ENCODE data around the gene SEMA6D.

SEMA6D gene, protein sequence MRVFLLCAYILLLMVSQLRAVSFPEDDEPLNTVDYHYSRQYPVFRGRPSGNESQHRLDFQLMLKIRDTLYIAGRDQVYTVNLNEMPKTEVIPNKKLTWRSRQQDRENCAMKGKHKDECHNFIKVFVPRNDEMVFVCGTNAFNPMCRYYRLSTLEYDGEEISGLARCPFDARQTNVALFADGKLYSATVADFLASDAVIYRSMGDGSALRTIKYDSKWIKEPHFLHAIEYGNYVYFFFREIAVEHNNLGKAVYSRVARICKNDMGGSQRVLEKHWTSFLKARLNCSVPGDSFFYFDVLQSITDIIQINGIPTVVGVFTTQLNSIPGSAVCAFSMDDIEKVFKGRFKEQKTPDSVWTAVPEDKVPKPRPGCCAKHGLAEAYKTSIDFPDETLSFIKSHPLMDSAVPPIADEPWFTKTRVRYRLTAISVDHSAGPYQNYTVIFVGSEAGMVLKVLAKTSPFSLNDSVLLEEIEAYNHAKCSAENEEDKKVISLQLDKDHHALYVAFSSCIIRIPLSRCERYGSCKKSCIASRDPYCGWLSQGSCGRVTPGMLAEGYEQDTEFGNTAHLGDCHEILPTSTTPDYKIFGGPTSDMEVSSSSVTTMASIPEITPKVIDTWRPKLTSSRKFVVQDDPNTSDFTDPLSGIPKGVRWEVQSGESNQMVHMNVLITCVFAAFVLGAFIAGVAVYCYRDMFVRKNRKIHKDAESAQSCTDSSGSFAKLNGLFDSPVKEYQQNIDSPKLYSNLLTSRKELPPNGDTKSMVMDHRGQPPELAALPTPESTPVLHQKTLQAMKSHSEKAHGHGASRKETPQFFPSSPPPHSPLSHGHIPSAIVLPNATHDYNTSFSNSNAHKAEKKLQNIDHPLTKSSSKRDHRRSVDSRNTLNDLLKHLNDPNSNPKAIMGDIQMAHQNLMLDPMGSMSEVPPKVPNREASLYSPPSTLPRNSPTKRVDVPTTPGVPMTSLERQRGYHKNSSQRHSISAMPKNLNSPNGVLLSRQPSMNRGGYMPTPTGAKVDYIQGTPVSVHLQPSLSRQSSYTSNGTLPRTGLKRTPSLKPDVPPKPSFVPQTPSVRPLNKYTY

DNA sequence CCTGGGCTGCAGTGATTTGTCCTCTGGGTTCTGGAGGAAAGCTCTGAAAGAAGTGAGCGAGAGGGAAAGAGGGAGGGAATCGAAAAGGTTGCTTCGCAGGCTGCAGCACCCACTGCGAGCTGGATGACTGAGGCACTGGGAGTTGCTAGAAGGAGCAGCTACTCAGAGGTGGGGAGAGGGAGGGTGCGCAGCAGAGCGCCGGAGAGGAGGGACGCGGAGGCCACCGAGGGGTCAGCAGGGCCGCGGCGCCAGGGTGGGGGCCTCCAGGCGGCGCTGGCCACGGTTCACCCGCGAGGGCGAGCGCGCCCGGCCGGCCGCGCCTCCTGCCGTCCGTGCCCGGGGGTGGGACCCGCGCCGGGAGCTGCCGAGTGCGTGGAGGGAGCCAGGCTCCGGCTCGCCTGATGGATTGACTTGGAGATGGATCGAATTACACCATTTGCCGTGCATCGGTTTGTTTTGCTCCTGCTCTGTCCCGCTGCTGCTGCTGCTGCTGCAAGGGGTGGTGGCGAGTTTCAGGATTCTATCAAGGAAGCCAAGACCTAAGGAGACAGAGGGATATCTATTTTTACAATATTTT is at the start of gene SEMA6D:
Gene SEMA6D (plus strand): TSS at position 470 of the 577 bp plus-strand sequence. CDS start 42,294 bp downstream, outside the sequence.
- DNase-seq (ENCODE audit: low read depth, low spot score) = peak; percentile 80

DNA sequence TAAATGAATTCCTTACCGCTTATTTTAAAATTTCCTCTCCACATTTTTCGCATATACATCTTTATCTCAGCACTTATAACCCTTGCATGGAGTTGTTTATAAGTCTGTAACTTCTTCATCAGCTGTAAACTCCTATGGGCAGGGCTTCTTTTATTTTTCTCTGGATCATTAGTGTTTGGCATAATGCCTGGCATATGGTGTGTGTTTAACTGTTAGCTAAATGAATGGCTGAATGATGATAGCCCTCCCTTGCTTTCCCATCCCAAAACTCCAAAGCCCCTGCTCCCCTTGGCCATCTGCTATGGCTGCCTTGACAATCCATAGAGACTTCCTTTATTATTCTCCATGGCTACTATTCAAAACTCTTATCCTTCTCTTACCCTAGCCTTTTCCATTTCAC is 48.1 kb upstream of the SEMA6D start:
- no peak for DNase-seq (ENCODE audit: low read depth, low spot score)

DNA sequence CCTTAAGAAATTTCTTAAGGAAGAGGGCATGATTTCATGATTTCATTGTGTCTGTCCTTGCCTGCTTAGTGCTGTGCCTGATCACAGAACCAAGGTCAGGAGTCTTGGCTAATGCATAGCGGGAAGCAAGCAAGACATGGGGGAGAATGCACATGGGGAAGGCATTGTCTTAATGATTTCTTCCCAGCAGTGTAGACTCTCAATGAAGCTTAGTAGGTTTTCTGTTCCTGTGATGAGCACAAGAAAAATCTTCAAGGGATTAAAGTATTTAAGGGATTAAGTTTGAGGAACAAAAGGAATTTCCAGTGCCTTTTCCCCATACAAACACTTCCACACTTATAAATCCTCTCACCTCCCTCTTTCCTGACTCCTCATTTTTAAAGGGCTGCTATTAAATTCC is 46.9 kb upstream of the SEMA6D start:
- DNase-seq (ENCODE audit: low read depth, low spot score) = no peak

DNA sequence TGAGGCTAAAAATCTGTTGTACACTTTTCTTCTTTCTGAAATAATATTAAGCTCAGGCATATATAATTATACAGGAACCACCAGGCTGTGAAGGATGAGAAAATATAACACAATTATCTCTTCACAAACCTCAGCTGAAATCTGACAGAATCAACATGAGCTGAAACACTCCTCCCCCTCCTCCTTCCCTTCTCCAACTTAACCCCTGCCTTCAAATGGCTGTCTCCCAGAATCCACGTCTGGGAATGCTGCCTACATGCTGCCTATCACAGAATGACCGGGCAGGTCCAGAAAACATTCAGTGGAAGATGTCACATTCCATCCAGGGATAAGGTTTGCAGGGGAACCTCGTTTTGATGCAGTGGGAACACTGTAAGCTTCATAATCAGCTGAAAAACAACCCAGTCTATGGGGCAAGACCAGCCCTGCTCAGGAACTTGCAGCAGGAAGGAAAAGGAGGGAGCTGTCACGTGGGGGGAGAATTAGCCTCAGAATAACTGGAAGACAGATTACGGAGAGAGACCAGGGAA is 44.0 kb upstream of the SEMA6D start:
- no peak for DNase-seq (ENCODE audit: low read depth, low spot score)

DNA sequence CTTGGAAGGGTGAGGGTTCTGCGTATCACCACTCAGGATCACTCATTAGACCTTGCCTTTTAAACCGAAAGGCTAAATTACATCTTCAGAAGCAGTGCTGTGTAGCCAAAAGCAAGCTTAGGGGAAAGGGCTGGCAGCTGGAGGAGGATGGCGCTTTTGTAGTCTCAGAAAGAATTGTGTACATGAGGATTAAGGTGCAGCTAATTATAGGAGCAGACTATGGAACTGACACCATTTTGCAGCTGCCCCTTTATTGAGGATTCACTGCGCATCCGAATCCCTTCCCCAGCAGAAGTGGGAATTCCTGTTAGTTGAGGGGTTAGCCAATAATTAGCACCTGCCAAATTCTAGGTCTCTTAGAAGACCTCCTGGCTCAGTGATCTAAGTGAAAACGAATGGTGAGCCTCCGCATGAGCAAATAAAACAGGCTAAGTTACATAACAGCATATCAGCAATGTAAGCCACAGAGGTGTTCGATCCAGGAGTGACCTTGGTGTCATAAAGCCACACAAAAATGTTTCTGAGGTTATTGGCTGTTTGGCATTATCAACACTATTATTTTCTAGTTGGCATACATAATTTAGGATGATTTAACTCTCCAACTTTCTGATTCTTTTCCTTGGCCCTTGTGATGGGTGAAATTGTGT is 42.6 kb upstream of the SEMA6D start:
- DNase-seq (ENCODE audit: low read depth, low spot score) = no peak

DNA sequence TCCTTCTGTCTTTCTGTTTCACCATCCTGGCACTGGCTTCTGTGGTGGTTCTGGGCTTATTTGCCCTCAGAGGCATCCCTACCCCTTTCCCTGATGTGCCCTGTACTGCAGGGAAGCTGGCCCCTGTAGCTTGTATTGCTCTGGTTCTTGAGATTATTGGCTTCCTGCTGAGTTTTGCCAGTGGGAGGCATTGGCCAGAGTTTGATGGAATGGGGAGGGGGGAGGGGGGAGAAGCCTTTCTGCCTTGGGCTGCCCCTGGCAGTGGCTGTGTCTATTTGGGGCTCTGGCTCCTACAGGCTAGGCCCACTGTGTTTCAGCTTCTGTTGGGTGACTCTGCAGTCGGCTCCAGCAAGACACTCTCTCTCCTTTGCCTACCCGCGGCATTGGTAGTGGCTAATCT is 41.6 kb upstream of the SEMA6D start:
- no peak for DNase-seq (ENCODE audit: low read depth, low spot score)

DNA sequence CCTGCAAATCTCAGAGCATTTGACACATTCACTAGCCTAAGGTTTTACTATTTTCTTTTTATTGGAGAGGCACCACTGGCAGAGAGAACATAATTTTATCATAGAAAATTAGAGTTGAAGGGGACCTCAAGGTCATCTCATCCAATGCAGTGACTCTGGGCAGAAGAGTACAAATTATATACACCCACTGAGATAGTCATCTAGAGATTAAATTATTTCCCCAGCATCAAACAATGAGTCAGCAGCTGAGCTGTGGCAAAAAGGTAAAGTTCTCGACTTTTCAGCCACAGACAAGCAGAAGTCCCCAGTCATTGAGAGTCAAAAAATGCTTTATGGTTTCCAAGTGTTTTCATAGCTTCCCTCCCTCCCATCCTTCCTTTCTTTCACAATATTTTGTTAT is 39.3 kb upstream of the SEMA6D start:
- no peak for DNase-seq (ENCODE audit: low read depth, low spot score)

DNA sequence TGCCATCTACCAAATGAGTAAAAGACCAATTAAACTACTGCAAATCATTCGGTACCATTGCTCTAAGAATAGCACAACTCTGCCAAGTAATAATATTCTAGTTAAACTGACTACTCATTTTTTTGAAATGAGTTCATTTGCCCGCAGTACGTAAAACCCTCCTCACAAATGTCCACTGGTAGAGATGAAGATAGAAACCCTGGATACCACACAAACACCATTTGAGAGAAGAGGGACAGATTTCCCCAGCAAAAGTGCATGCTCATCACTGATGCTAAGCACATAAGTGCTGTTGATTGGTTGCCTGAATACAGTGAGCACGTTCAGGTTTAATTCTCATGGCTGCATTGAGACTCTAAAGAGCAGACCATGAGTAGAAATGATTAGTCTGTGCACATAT is 34.6 kb upstream of the SEMA6D start:
- no peak for DNase-seq (ENCODE audit: low read depth, low spot score)

DNA sequence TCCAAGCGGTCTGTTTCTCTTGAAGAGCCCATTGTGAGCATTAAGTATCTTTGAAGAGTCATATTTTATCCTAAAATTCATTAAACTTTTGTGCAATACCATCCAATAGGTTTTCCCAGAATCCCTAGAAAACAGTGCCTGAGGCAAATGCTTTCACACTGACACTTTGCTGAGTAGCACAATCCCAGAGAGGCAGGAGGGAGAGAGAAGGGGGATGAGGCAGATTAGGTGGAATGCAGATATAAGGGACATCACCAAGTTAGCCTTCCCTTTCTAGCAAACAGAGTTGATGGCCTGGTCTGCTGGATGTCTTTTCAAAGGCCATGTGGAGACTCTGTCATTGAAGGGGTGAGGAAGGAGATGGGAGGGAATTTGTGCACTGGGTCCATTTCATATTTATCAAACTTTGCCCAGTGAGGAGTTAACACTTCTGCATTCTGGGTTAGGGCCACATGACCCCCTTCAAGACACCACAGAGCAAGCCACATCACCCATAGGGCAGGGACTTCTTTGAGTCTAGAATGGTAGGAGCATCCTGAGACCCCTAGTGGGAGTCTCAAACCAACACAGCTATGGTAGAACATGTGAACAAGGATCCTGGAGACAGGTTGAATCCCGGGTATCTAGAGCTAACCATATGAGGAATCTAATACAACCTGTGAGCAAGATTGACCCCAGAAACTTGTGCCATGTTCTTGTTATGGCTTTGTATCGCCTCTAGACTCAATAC is 32.0 kb upstream of the SEMA6D start:
- DNase-seq (ENCODE audit: low read depth, low spot score) = no peak

DNA sequence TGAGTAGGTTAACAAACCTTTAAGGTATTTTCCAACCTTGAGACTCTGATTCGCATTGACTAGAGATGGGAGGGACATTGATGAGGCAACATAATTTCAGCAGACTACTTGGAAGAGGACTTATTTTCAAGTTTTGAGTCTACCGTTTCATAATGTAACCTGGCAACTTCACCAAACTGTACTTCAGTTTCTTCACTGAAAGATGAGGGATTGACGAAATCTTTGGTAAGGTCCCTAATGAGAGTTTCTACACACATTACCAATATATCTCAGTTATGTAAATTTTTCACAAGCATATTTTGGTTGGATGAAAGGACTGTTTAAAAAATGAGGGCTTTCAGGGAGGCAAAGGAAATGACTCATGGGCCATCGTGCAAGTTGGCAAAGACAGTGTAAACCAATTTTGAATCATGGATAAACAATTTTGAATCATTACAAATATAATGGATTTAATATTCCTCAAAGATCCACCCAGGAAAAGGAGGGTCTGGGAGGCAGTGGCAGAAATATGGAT is 28.7 kb upstream of the SEMA6D start:
- no peak for DNase-seq (ENCODE audit: low read depth, low spot score)

DNA sequence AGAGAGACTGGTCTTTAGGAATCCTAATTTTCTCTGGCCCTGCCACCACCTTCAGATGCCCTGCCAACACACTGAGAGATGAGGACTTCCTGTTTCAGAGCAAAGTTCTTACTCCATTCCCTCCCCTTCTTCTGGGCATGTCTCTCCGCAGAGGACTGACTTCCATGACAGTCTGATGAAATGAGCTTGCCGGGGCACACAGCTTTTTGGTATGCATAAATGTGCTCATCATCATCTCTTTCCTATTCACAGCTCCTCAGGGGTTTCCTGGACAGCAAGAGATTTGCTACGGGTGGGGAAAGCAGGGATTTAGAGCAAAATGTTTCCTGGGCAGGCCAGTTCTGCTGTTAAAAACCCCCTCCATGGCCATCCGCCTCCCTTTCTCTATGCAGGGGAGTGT is 27.6 kb upstream of the SEMA6D start:
- DNase-seq (ENCODE audit: low read depth, low spot score) = no peak

DNA sequence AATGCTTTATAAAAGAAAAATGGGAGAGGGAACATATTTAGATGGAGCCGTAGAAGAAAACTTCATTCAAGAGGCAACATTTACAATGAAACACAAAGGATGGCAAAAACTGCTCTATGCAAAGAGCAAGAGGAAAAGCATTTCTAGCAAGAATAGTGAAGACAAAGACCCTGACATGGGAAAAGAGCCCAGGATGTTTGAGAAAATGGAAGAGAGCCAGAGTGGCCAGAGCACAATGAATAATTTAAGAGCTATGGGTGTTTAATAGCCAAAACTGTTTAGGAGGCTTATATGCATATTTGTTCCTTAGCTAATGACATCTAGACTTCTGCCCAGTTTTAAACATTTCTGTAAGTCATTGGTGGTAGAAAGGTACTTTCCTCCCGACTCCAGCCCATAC is 25.4 kb upstream of the SEMA6D start:
- no peak for DNase-seq (ENCODE audit: low read depth, low spot score)

DNA sequence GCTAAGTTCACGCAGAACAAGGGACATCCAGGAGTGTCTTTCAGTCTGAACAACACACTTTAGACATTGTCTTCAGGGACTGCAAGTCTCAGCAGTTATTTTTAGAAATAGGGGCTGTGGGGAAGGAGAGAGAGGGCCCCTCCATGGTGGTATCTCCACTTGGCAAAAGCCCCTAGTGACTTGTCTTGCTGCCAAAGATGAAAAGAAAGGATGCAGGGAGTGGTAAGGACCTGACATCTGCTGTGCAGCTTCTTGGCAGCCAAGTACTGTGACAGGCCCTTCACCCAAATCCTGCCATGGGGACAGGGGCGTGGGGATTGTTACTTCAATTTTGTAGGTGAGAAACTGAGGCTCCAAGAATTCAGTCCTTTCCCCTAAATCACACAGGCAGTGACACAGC is 21.0 kb upstream of the SEMA6D start:
- DNase-seq (ENCODE audit: low read depth, low spot score) = no peak

DNA sequence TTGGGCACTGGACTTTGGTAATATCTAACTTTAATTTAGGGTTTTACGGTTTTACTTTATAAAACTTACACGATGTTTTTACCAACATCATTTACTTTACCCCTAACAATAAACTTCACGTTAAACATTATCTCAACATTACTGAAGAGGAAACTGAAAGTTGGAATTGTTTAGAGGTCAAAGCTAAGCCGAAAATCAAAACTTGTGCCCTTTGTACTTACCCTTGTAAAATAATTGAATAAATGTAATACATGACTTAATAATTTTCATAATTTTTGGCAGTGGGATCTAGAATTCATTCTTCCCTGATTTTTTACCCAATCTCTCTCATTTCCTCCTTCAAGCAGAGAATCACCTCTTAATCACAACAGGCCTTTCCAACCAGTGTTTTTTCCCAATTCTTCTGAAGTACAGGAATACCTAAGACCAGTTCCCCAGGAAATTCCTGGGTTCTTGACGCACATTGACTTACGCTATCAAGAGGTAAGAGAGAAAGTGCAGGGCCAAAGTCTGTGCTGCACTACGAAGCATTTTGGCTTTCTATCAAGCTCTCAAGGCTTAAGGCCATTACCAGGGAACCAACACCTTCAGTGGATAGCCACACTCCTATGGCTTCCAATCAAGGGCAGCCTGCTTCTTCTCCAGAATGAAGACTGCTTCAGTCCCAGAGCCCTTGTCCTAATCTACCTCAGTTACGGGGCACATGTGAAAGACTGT is 11.9 kb upstream of the SEMA6D start:
- no peak for DNase-seq (ENCODE audit: low read depth, low spot score)

DNA sequence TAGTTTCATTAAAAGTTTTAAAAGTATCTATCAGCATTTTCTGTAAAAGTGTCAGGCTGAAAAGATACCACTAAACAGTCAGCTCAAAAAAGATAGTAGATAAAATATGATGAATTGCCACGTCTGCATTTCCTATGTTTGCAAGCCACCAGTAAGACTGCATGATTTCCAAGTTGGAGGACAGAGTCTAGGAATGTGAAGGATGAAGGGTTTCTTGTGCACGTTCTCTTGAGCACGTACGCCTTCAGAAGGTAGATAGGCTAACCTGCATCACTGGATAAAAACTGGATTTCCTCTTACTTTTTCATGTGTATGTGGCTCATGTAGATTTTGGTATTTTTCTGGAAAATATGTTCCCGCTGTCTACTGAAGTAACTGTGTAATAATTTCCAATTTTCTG is 9.9 kb upstream of the SEMA6D start:
- no peak for DNase-seq (ENCODE audit: low read depth, low spot score)

DNA sequence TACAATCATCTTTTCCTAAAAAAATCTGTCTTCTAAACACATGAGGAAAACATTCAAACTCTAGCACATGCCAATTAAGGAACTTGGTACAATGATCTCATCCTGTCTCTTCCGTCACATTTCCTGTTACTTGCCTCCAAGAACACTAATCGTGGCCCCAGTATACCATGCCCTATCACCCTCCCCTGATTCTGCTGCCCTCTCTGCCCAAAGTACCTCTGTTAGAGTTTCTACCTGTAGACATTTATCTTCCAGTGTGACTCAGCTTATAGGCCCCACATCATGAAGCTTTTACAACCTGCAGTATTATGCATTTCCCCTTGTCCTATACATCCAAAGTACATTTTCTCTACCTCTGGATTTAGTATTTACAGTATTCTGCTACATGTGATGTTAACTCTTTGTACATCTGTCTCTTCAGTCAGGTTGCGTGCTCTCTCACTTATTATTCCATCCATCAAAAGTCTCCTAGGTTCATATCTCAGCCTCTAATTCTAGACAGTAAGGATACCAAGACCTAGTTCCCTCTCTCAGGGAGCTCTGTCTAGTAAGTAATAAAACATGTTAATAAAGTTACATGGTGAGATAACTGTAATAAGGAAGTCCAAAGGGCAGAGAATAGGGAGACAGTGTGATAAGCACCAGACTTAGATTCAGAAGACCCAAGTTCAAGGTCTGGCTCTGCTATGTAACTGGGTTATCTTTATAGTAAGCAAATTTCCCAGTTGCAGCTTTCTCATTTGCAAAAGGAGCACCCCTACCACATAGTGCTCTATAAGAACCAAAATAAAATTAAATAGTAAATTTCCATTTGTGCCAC is 8.9 kb upstream of the SEMA6D start:
- no peak for DNase-seq (ENCODE audit: low read depth, low spot score)

DNA sequence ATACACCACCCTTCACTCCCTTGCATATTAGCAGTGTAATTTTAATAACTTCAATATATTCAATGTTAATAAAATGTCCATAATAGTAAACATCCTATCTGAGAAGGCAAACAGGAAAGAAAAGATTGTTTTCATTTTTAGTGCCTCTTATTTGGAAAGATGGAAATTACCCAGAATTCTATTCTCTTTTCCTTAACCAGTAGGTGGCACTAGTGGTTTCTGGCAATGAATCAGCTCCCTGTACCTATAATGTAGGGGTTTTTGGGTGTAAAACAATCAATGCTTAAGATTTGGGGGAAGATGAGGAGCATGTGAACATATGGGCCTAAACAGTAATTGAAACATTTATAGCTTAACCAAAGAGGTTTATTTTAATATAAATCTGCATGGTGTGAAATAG is 5.7 kb upstream of the SEMA6D start:
- no peak for DNase-seq (ENCODE audit: low read depth, low spot score)

DNA sequence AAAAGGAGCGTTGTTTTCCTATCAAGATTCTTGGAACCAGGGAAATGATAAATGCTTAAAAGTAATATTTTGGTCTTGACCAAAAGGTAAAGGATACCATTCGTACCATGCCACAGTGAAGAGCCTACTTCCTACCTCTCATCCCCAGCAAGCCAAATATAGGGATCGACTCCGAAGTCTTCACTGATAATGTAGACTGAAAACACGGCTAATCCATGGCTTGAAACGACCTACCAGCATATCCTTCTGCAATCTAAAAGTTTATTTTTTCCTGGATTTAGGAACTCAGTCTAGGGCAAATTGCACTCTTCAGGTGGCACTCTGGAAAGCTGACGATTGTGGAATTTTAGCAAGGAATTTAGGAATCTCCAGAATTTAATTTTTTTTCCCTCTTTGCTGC is 1.9 kb upstream of the SEMA6D start:
- no peak for DNase-seq (ENCODE audit: low read depth, low spot score)

Measured in brain pericyte (primary cell).